GM18511 (cell line): ENCODE measurements around the gene AGPAT4.

Experiments used
- ATAC-seq: cut with Tn5 transposase; IDR thresholded peaks from one replicate; pipeline ENCODE4 v1.9.1; 2021; ENCODE audit warnings: mild to moderate bottlenecking, moderate library complexity; ENCODE audit not compliant: unreplicated experiment

AGPAT4 gene

DNA sequence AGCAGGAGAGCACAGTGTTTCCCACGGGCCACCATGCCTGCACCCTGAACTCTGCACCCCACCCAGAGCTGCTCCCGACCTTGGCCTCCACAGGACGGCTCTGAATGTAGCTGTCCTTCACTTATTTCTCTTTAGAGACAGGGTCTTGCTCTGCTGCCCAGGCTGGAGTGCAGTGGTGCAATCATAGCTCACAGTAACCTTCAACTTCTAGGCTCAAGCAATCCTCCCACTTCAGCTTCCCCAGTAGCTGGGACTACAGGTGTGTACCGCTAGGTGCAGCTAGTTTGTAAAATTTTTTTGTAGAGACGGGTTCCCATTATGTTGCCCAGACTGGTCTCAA is 130.9 kb downstream of the AGPAT4 start:
- no peak for ATAC-seq

- no peak for ATAC-seq
Observed at GRCh38 chr6:161141173-161141572, 132.7 kb downstream of the AGPAT4 start.

GRCh38 chr6:161140554-161140875 is 133.3 kb downstream of the AGPAT4 start:
- ATAC-seq, result no peak

DNA sequence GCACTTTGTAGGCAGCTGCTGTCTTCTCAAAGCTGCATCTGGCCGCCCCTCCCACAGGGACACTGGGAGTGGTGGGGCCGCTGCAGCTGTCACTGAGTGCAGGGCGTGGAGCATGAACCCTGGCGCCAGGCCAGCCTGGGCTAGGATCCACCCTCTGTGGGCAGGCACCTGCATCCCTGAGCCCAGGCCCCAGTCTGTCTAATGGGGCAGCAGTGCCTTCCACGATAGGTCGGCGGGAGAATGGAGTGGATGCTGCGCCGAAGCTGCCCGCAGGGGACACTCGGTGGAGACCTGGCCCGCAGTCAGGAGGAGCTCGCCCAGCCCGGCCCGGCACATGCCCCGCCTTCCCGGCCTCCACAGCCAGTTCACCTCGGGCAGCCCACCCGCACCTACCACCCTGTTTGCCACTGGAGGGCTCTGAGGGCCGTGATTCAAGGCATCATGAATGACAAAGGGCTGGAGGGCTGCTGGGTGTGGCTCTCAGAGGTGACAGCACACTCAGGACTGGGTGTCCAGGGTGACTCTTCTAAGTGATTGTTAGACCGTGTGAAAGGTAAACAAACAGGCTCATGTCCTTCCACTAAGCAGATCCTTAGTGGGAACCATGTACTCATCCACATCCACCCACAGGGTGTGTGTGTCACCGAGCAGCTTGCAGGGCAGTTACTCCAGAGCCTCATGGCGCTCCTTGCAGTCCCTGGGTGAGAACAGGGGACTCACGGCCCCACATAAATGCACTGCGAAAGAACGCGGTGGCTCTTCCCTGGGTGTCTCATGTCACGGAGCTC is 133.9 kb downstream of the AGPAT4 start:
- ATAC-seq, result no peak

DNA sequence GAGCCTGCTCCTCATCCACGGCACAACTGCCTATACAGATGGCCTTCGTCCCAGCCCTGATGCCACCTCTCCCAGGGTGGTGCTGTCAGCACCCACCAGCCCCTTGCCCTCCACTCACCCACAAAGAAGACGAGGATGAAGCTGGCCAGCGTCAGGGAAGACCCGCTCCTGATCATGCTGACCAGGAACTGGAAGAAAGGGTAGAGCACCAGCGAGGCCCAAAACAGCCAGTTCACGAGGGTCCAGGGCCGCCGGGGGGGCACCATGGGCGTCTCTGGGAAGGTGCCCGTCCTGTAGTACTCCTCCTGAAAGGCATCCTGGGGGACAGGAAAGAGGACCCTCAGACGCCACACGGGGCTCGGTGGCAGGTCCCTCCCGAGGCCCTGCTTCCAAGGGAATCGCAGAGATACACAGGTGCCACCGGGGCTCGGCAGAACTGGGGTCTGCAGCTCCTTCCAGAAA is 134.5 kb downstream of the AGPAT4 start:
- no peak for ATAC-seq

DNA sequence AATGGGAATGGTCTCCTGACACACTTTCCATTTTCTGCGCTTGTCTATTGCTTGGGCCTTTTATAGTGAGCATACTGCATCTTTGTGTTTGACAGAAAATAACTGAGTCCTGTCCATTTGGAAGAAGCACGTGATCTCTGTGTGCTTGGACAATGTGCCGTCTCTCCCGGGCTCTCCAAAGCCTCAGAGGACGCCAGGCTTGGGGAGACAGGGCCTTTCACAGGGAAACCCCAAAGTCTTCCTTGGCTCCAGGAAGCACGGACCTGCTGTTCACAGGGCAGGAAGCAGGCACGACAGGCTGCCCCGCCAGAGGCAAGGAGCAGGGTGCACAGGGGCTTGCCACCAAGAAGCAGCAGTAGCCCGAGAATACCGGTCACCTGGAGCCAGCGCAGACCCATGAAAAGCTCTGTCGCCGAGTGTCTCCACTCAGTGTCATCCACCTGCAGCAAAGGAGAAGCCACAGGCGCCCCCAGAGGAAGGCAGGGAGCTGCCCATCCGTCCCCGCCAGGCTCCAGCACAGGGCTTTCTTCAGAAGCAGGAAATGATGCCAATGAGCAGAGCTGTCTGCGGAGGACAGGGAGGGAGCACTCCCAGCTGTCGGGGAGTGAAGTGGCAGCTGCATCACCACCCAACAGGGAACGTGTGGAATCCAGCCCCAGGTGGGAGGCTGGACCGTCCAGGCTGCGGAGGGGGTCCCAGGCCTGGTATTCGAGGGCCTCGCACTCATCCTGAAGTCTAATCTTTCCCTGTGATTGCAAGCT is 135.1 kb downstream of the AGPAT4 start:
- ATAC-seq, result no peak

GRCh38 chr6:161137839-161138542 is 135.9 kb downstream of the AGPAT4 start:
- no peak for ATAC-seq

- ATAC-seq, result no peak
Observed at GRCh38 chr6:161137320-161137719, 136.5 kb downstream of the AGPAT4 start.

DNA sequence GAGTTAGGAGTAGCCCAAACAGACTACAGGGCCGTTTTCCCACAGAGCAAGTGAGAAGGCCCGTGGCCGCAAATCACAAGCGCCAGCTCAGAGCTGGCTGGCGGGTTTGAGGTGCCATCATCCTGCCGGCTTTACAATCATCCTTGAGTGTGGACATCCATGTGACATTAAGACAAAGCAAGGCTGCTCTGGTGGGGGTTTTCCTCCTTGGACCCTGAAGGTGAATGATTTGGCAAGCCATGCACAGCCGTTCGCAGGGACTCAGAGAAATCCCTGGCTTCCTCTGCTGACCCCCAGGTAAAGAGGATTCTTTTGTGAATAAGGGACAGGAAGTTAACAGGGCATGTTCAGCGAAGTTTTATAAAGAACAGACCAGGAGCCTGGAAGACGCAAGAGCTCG is 137.2 kb downstream of the AGPAT4 start:
- ATAC-seq, result no peak

GRCh38 chr6:161135695-161136591 is 137.9 kb downstream of the AGPAT4 start:
- ATAC-seq, result peak; percentile 47

GRCh38 chr6:161134550-161135298 is 139.1 kb downstream of the AGPAT4 start:
- no peak for ATAC-seq

- no peak for ATAC-seq
Observed at GRCh38 chr6:161133963-161134362, 139.9 kb downstream of the AGPAT4 start.

DNA sequence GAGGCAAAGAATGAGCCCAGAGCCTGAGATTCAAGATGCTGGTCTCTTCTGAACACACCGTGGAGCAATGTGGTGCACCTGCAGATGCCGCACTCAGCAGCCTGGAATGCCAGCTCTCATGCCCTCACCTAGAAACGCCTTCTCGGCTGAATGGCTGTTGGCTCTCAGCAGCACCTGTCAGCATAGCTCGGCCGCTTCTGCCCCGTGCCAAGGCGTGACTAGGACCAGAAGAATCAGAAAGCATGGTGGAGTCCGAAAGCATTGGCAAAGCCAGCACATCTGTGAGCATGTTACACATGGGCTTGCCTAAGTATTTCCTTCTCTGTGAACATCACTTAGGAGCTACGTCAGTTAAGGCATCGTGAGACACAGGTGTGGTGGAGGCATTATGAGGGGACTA is 141.5 kb downstream of the AGPAT4 start:
- ATAC-seq, result no peak

DNA sequence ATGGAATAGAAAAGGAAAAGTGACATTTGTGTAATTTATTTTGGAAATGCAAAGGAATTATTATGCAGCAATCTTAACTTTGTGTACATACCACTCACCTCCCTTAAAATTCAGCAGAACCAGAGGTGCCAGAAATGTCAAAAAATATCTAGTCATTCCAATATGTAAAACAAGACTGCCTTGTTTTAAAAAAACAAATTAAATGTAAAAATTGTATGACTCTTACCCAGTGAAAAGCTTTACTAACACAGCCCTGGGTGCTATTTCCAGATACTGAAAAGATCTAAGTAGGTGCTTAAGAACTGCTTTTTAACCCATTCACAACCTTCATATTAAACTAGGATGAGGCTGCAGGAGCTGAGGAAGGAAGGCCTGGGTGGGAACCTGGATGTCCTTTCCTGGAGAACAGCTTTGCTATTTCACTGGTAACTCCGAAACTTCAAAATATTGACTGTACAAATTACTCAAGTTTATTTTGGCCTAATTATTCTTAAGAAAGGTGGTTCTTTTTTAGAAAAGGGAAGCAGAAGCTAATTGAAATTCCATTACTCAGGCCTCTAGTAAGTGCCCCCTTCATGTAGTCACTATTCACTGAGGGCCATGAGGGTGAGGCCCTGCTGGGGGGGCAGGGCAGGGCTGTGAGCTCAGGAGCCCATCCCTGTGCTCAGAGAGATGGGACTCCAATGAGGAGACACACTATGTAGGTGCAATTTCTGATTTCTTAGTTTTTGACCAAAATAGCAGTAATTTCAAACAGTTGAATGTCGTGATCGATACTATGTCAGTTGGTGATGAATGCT is 142.7 kb downstream of the AGPAT4 start:
- no peak for ATAC-seq

DNA sequence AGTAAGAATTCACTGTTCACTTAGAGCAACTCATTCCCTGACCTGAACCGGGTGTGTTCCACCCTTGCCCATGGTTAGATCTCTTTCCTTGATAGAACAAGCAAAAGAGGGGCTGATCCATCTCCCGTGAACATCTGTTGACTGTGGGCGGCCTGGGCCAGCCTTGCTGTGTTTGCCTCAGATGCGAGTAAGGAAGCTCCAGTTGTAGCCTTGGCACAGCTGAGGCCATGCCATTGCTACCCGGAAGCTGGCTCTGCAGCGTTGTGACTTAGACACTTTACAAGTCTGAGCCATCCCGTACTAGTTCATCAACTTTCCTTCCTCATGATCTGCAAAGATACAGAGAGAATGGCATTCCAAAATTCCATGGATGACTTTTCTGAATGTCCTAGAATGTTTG is 143.3 kb downstream of the AGPAT4 start:
- ATAC-seq, result no peak

GRCh38 chr6:161128680-161129196 is 145.1 kb downstream of the AGPAT4 start:
- ATAC-seq, result no peak

DNA sequence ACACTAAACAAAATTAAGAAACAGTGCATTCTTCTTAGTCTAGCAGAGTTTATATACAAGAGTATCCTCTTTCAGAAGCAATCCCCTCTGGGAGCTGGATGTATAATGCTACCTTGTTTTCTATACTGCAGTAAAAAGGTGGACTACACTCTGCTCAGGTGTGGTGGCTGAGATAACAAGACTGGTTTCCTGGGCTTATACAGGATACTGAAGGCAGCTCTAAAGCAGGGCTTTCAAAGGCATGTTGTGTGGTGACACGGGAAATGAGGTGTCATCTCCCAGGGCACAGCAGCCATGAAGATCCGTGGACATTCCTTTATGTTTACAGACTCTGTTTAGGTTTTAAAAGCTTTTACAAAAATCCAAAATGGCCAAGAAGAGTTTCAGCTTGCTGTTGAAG is 145.6 kb downstream of the AGPAT4 start:
- ATAC-seq, result no peak

DNA sequence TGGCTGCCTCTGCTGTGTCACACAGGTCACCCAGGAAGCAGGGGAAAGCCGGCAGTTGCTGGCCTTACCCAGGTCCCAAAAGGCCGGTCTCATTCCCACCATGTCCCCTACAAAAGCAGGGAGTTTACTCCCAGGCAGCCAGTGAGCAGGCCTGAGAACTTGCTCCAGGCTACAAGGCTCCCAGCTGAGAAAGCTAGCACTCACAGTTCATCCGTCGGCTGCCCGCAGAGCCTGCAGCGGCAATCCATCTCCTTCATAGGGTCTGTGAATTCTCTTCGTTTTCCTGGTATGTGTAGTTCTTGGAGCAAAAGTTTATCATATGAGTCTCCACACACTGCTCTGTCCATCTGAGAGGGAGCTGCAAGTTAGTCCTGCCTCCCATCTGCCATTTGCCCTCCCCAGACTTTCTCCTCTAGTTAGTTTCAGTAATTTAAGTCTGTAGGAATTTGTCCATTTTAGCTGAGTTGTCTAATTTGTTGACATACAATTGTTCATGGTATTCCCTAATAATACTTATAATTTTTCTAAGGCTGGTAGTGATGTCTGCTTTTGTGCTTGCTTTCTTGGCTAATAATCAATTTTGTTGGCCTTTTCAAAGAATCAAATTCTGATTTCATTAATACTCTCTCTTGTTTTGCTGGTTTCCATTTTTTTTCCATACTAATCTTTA is 146.7 kb downstream of the AGPAT4 start:
- ATAC-seq, result no peak

GRCh38 chr6:161125591-161125990 is 148.3 kb downstream of the AGPAT4 start:
- no peak for ATAC-seq
